ENCODE measurements around the gene BASP1.

BASP1 gene

DNA sequence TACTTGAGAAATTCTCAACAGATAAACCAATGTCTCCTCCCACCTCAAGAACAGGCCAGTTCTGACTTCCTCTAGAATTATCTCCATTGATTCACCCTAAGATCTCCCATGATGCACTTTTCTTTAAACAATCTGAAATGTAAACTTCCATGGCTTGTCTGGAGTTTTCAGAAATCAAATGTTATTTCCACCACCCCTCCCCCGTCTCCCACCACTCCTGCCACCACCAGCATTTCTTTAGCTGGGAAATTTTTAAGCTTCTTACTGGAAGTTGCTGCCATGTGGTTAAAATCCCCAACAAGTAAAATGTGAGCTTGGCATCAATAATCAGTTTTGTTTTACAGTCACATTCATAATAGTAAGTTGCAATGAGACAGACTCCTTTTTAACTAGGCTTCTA, 32.8 kb upstream of the BASP1 start (continued):
- TF ChIP-seq, protein P1, sequence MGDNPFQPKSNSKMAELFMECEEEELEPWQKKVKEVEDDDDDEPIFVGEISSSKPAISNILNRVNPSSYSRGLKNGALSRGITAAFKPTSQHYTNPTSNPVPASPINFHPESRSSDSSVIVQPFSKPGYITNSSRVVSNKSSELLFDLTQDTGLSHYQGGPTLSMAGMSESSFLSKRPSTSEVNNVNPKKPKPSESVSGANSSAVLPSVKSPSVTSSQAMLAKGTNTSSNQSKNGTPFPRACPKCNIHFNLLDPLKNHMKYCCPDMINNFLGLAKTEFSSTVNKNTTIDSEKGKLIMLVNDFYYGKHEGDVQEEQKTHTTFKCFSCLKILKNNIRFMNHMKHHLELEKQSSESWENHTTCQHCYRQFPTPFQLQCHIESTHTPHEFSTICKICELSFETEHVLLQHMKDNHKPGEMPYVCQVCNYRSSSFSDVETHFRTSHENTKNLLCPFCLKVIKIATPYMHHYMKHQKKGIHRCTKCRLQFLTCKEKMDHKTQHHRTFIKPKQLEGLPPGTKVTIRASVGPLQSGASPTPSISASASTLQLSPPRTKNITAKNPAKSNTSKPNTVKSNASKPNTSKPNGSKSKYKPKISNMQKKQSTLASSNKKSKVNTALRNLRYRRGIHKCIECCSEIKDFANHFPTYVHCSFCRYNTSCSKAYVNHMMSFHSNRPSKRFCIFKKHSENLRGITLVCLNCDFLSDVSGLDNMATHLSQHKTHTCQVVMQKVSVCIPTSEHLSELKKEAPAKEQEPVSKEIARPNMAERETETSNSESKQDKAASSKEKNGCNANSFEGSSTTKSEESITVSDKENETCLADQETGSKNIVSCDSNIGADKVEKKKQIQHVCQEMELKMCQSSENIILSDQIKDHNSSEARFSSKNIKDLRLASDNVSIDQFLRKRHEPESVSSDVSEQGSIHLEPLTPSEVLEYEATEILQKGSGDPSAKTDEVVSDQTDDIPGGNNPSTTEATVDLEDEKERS (tag by site-specific recombination; IDR thresholded peaks at IDR 0.05) = no peak
- TF ChIP-seq, protein P2, sequence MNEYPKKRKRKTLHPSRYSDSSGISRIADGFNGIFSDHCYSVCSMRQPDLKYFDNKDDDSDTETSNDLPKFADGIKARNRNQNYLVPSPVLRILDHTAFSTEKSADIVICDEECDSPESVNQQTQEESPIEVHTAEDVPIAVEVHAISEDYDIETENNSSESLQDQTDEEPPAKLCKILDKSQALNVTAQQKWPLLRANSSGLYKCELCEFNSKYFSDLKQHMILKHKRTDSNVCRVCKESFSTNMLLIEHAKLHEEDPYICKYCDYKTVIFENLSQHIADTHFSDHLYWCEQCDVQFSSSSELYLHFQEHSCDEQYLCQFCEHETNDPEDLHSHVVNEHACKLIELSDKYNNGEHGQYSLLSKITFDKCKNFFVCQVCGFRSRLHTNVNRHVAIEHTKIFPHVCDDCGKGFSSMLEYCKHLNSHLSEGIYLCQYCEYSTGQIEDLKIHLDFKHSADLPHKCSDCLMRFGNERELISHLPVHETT (tag by site-specific recombination; IDR thresholded peaks at IDR 0.05) = no peak
- no peak for TF ChIP-seq HOXD13 (CRISPR knock-in tag; IDR thresholded peaks at IDR 0.05; ENCODE audit: borderline replicate concordance)
- TF ChIP-seq, protein P3, sequence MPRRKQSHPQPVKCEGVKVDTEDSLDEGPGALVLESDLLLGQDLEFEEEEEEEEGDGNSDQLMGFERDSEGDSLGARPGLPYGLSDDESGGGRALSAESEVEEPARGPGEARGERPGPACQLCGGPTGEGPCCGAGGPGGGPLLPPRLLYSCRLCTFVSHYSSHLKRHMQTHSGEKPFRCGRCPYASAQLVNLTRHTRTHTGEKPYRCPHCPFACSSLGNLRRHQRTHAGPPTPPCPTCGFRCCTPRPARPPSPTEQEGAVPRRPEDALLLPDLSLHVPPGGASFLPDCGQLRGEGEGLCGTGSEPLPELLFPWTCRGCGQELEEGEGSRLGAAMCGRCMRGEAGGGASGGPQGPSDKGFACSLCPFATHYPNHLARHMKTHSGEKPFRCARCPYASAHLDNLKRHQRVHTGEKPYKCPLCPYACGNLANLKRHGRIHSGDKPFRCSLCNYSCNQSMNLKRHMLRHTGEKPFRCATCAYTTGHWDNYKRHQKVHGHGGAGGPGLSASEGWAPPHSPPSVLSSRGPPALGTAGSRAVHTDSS (tag by site-specific recombination; IDR thresholded peaks at IDR 0.05) = no peak
- no peak for TF ChIP-seq ZNF214 (tag by site-specific recombination; IDR thresholded peaks at IDR 0.05; ENCODE audit: borderline replicate concordance)

DNA sequence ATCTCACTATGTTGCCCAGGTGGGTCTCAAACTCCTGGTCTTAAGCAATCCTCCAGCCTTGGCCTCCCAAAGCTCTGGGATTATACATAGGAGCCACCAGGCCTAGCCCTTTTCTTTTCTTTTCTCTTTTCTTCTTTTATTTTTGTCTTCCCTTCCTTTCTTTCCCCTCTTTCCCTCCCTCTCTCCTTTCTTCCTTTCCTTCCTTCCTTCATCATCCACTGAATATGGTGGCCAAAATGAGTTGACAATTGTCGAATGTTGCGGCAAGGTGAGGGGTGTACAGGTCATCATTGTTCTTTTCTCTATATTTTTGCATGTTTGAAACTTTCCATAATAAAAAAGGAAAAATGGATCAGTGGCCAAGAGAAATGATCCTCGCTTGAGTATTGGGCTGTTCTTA, 32.1 kb upstream of the BASP1 start:
- Histone ChIP-seq H3K27ac (ENCODE audit: extremely low read depth, low read depth, low read length) (no peak overlapping the region), H3K4me3 (ENCODE audit: low read depth, low read length) (no peak overlapping the region), H3K9me3 (ENCODE audit: control insufficient read depth, insufficient read depth, low read depth, low read length) (no peaks in the 10 kb centered on the region), H3K4me1 (ENCODE audit: control insufficient read depth, insufficient read depth, low read length) (0 out of 2 replicates have a peak, but pooled peaks cover 5% of the 10 kb centered on the region), H3K36me3 (ENCODE audit: control insufficient read depth in 2 of 2, insufficient read depth in 1 of 2, low read length in 2 of 2) (no peaks in the 10 kb centered on the region)
- ChIA-PET POLR2A (no interaction called here), CTCF (interaction anchor here (0.6 to 1.5 kb wide), 3 partner anchors 30 to 522 kb away, joined by 3 to 6 read pairs (median 3); no protein-coding TSS in a partner anchor)
- TF ChIP-seq PRDM1 (tag by site-specific recombination; IDR thresholded peaks at IDR 0.05) (peak; percentile 83), ZNF121 (tag by site-specific recombination; IDR thresholded peaks at IDR 0.05) (peak; percentile 84; the same call in 1 of the 2 replicates), ZNF624 (tag by site-specific recombination; IDR thresholded peaks at IDR 0.05) (no peak), ZNF366 (tag by site-specific recombination; conservative IDR thresholded peaks at IDR 0.05) (peak; percentile 61; the same call in 1 of the 2 replicates)

DNA sequence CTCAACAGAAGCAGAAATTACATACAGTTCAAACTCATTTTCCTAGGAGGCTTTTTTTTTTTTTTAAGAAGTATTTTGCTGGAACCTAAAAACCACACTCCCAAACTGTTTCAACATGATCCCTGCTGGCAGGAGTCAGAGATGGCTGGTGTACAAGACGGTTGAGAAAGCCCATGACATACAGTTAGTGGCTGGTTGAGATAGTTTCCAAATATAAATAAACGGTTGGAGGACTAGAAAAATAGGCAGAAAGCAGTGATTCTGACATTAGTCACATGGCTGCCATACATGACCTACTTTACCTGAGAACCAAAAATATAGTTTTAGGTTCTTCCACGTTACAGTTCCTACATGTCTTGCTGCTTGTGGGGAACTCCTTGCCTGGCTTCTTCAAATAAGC, 31.7 kb upstream of the BASP1 start:
- 0 out of 2 replicates have a peak, but pooled peaks cover 5% of the 10 kb centered on the region for H3K4me1 ChIP-seq (ENCODE audit: control insufficient read depth, insufficient read depth, low read length)
- H3K36me3 ChIP-seq (ENCODE audit: control insufficient read depth in 2 of 2, insufficient read depth in 1 of 2, low read length in 2 of 2) = no peaks in the 10 kb centered on the region
- ChIA-PET CTCF (interaction anchor here (0.6 to 1.5 kb wide), 3 partner anchors 53 to 523 kb away, joined by 3 to 6 read pairs (median 3); no protein-coding TSS in a partner anchor), POLR2A (no interaction called here)
- no peak overlapping the region for H3K4me3 ChIP-seq (ENCODE audit: low read depth, low read length)
- no peak overlapping the region for H3K27ac ChIP-seq (ENCODE audit: extremely low read depth, low read depth, low read length)
- H3K9me3 ChIP-seq (ENCODE audit: control insufficient read depth, insufficient read depth, low read depth, low read length) = no peaks in the 10 kb centered on the region
- TF ChIP-seq GLIS1 (tag by site-specific recombination; IDR thresholded peaks at IDR 0.05) = no peak
- TF ChIP-seq ZBTB48 (tag by site-specific recombination; IDR thresholded peaks at IDR 0.05) = no peak
- TF ChIP-seq WT1 (tag by site-specific recombination; IDR thresholded peaks at IDR 0.05) = no peak
- TF ChIP-seq ZNF510 (tag by site-specific recombination; IDR thresholded peaks at IDR 0.05; ENCODE audit: insufficient replicate concordance) = no peak
- no peak for TF ChIP-seq ZNF433 (tag by site-specific recombination; IDR thresholded peaks at IDR 0.05; ENCODE audit: low read depth)
- TF ChIP-seq, protein P4, sequence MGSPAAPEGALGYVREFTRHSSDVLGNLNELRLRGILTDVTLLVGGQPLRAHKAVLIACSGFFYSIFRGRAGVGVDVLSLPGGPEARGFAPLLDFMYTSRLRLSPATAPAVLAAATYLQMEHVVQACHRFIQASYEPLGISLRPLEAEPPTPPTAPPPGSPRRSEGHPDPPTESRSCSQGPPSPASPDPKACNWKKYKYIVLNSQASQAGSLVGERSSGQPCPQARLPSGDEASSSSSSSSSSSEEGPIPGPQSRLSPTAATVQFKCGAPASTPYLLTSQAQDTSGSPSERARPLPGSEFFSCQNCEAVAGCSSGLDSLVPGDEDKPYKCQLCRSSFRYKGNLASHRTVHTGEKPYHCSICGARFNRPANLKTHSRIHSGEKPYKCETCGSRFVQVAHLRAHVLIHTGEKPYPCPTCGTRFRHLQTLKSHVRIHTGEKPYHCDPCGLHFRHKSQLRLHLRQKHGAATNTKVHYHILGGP (tag by site-specific recombination; IDR thresholded peaks at IDR 0.05) = no peak
- TF ChIP-seq, protein P3 (tag by site-specific recombination; IDR thresholded peaks at IDR 0.05) = no peak
- TF ChIP-seq ZBTB8A (tag by site-specific recombination; IDR thresholded peaks at IDR 0.05) = no peak
- TF ChIP-seq, protein P5, sequence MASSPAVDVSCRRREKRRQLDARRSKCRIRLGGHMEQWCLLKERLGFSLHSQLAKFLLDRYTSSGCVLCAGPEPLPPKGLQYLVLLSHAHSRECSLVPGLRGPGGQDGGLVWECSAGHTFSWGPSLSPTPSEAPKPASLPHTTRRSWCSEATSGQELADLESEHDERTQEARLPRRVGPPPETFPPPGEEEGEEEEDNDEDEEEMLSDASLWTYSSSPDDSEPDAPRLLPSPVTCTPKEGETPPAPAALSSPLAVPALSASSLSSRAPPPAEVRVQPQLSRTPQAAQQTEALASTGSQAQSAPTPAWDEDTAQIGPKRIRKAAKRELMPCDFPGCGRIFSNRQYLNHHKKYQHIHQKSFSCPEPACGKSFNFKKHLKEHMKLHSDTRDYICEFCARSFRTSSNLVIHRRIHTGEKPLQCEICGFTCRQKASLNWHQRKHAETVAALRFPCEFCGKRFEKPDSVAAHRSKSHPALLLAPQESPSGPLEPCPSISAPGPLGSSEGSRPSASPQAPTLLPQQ (tag by site-specific recombination; IDR thresholded peaks at IDR 0.05) = no peak
- TF ChIP-seq ZNF221 (tag by site-specific recombination; IDR thresholded peaks at IDR 0.05; ENCODE audit: borderline replicate concordance) = no peak
- no peak for TF ChIP-seq ZNF292 (tag by site-specific recombination; IDR thresholded peaks at IDR 0.05; ENCODE audit: borderline replicate concordance, low read depth)
- TF ChIP-seq, protein P6, sequence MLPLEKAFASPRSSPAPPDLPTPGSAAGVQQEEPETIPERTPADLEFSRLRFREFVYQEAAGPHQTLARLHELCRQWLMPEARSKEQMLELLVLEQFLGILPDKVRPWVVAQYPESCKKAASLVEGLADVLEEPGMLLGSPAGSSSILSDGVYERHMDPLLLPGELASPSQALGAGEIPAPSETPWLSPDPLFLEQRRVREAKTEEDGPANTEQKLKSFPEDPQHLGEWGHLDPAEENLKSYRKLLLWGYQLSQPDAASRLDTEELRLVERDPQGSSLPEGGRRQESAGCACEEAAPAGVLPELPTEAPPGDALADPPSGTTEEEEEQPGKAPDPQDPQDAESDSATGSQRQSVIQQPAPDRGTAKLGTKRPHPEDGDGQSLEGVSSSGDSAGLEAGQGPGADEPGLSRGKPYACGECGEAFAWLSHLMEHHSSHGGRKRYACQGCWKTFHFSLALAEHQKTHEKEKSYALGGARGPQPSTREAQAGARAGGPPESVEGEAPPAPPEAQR (tag by site-specific recombination; IDR thresholded peaks at IDR 0.05) = no peak
- TF ChIP-seq ZNF132 (tag by site-specific recombination; IDR thresholded peaks at IDR 0.05; ENCODE audit: borderline replicate concordance) = no peak

All from HEK293 (cell line).